ENCODE results near the gene CCSER2.

The CCSER2 gene

DNA sequence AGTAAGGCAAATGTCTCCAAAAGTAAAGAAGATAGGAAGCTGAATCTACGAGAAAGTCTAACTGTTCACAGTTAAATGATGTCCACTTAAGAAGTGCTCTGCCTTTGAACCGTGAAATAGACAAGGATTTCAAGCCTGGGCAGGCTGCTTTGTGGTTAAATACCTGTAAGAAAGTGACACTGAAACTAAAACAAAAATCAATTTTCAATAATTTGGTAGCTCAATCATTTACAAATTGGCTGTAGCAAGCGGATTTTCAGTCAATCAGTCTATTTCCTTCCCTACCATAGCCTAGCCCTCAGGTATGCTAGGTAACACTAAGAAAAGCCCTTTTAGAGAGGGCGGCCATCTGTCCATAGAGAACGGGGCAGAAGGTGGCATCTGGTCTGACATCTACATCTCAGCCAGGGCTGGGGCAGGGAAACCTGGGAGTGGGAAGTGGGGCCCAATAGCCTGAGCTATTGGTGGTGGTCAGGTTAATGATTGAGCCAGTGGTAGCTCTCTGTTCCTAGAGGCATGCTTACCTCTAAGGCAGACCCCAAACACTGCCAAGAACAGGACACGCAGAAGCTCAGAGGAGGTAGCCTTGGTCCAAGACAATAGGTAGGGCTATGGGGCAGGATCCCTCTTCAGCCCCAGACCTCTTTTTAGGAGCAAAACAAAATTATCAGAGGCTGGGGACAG, 223.2 kb downstream of the CCSER2 start:
- DNase-seq: no peak

DNA sequence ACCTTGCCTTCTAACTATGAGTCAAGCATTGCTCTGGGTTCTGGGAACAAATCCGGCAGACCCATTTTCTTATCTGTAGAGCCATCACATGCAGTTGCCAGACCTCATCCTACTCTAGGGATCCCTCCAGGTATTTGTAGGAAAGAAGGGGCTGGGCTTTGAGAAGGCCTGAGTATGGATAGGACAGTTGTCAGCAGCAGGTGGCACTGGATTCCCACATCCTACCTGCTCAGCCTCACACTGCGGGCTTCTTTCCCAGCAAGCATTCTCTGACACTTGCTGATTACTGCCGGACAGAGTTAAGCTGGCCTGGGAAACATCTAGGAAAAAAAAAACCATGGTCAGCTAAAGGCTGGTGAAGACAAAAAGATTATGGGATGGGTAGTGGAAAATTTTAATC, 224.1 kb downstream of the CCSER2 start:
- DNase-seq: no peak

DNA sequence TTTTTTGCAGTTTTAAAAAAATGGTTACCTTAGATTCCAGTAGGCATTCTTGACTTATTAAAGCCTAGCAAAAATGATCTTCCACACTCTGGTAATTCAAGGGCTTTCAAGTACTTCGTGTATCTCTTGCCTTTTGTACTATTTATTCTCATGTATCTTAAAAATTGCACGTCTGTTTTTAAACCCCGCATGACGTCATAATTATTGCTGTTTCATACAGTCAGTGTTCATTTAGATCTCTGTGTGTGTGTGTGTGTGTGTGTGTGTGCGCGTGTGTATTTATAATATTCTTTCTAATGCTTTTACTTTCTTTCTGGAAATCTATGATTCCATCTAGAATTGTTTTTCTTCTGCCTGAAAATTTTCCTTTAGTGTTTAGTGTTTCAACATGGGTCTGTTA, 234.2 kb downstream of the CCSER2 start:
- no peak for DNase-seq

DNA sequence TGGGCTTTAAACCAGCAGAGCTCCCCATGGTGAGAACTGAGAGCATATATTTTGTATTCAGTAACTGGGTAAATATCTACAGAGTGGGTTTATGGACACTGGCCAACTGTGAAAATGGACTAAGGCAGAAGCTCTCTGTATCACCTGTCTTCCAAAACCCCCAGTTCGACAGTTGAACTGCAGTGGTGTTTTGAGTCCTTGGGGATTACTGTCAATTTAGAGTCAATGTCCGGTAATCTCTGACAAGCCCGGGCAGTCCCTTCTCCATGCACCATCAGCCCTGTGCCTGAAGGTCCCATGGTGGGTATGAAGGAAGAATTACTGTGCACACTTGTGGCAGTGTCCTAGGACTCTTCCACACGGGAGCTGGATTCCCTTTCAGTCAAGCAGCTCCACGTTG, 235.0 kb downstream of the CCSER2 start:
- no peak for DNase-seq

DNA sequence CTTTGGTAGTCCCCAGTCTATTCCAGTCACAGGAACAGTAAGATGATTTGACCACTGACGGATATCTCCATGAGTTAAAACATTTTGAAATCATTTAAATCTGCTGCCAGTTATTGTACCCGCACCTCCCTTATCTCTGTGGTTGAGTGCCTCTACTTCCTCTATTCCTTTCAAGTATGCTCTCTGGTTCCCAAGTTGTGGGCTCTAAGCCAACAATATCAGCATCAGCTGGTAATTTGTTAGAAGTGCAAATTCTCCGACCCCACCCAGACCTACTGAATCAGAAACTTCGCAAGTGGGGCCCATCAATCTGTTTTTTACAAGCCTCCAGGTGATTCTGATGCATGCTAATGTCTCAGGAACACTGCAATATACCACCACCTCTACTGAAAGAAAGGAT, 235.5 kb downstream of the CCSER2 start:
- DNase-seq: no peak

DNA sequence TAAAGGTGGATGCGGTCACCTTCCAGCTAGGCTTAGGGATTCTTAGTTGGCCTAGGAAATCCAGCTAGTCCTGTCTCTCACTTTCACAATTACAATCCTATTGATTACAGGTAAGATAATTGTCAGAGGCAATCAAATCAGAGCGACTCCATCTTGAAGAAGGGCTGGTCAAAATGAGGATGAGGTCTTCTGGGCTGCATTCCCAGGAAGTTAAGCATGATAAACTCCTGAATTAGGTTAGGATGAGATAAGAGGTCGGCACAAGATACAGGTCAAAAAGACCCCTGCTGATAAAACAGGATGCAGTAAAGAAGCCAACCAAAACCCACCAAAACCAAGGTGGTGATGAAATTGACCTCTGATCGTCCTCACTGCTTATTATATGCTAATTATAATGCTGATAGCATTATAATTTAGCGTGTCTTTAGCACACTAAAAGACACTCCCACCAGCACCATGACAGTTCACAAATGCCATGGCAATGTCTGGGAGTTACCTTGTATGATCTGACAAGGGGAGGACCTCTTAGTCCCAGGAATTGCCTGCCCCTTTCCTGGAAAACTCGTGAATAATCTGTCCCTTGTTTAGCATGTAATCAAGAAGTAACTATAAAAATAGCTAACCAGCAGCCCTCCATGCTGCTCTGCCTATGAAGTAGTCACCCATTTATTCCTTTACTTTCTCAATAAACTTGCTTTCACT, 237.6 kb downstream of the CCSER2 start:
- no peak for DNase-seq

DNA sequence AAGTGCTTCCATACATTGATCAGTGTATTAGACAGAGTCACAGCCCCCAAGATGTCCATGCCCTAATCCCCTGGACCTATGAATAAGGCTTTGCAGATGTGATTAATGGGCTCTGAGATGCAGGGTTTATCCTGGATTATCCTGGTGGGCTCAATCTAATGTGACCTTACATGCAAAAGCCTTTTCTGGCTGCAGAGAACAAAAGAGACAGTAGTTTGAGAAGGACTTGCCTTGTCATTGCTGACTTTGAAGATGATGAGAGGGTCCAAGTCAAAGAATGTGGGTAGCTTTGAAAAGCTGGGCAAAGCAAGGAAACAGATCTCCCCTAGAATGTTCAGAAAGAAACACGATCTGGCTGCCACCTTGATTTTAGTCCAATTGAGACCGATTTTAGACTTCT, 238.7 kb downstream of the CCSER2 start:
- DNase-seq: no peak

Data from NCI-H187 treated with DMSO at 0.1 percent for 48 hours (cell line).